ENCODE results near the gene TESMIN.

DNA sequence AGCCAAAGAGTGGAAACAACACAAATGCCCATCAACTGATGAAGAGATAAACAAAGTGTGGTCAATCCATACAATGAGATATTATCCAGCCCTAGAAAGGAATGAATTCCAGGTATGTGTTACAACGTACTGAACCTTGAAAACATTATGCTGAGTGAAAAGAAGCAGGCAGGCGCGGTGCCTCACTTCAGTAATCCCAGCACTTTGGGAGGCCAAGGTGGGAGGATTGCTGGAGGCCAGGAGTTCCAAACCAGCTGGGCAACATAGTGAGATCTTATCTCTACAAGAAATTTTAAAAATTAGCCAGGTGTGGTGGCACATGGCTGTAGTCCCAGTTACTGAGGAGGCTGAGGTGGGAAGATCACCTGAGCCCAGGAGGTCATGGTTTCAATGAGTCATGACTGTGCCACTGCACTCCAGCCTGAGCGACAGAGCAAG is 24.6 kb upstream of the TESMIN start:
- TF ChIP-seq USF2 (IDR thresholded peaks at IDR 0.05; ENCODE audit: low read depth, low read length) = no peak
- no peak for TF ChIP-seq CHD1 (IDR thresholded peaks at IDR 0.05; ENCODE audit: low read depth, low read length)
- no peak for TF ChIP-seq POLR2A (IDR thresholded peaks at IDR 0.05; ENCODE audit: low read depth, low read length)
- TF ChIP-seq, protein P1, sequence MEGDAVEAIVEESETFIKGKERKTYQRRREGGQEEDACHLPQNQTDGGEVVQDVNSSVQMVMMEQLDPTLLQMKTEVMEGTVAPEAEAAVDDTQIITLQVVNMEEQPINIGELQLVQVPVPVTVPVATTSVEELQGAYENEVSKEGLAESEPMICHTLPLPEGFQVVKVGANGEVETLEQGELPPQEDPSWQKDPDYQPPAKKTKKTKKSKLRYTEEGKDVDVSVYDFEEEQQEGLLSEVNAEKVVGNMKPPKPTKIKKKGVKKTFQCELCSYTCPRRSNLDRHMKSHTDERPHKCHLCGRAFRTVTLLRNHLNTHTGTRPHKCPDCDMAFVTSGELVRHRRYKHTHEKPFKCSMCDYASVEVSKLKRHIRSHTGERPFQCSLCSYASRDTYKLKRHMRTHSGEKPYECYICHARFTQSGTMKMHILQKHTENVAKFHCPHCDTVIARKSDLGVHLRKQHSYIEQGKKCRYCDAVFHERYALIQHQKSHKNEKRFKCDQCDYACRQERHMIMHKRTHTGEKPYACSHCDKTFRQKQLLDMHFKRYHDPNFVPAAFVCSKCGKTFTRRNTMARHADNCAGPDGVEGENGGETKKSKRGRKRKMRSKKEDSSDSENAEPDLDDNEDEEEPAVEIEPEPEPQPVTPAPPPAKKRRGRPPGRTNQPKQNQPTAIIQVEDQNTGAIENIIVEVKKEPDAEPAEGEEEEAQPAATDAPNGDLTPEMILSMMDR (conservative IDR thresholded peaks at IDR 0.05; ENCODE audit: low read depth, low read length) = no peak
- TF ChIP-seq SMC3 (IDR thresholded peaks at IDR 0.05; ENCODE audit: low read depth, low read length) = no peak
- TF ChIP-seq CEBPB (IDR thresholded peaks at IDR 0.05; ENCODE audit: low read depth, low read length) = no peak
- no peak for TF ChIP-seq RAD21 (IDR thresholded peaks at IDR 0.05; ENCODE audit: low read length)
- no peak for TF ChIP-seq MAFK (IDR thresholded peaks at IDR 0.05; ENCODE audit: low read depth, low read length)
- no peak for TF ChIP-seq NFE2L2 (IDR thresholded peaks at IDR 0.05; ENCODE audit: low read depth, low read length)

All from IMR-90 (cell line).